GM21381 (cell line): ENCODE results near the gene SLC6A3.

Experiments used
- ATAC-seq: cut with Tn5 transposase; IDR thresholded peaks from one replicate; pipeline ENCODE4 v1.9.1; 2021; ENCODE audit warnings: mild to moderate bottlenecking, moderate library complexity; ENCODE audit not compliant: unreplicated experiment

The SLC6A3 gene

DNA sequence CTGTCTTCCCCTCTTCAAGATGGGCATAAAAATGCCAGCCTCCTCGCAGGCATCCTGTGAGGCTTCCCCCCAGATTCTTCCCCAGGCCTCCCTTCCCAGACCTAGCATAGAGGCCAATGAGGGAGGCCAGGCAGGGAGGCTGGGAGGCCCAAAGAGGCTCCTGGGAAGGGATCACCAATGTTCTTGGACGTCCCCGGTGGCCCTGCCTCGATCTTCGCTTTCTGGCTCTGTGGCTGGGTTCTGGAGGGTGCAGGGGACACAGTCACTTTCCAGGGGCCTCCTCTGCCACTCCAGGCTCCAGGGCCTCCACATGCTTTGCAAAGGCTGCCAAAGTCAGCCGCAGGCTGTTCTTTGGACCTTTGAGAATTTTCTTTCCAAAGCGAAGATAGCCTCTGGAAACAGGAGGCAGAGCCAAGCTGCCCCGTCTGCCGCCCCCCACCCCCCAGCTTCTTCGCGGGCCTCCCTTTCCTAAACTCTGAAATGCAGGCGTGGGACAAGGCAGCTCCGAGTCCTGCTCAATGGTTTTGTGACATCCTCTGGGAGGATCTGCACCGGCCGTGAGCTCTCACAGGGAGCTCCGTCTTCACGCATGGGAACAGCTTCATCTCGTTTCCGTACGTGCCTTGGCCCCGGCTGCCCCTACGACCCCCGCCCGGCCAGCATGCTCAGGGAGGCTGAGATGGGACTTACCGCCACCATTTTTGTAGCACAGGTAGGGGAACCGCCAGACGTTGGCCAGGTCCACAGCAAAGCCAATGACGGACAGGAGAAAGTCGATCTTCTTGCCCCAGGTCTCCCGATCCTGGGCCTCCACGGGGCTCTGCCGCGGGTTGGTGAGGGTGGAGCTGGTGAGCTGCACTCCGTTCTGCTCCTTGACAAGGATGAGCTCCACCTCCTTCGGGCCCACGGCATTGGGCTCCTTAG, 2.8 kb downstream of the SLC6A3 start:
- no peak for ATAC-seq

GRCh38 chr5:1441166-1441865, 3.9 kb downstream of the SLC6A3 start:
- ATAC-seq = no peak

GRCh38 chr5:1440098-1440493, 5.1 kb downstream of the SLC6A3 start:
- ATAC-seq = no peak

GRCh38 chr5:1439388-1440097, 5.7 kb downstream of the SLC6A3 start:
- no peak for ATAC-seq

GRCh38 chr5:1438871-1439270, 6.4 kb downstream of the SLC6A3 start:
- ATAC-seq = no peak

DNA sequence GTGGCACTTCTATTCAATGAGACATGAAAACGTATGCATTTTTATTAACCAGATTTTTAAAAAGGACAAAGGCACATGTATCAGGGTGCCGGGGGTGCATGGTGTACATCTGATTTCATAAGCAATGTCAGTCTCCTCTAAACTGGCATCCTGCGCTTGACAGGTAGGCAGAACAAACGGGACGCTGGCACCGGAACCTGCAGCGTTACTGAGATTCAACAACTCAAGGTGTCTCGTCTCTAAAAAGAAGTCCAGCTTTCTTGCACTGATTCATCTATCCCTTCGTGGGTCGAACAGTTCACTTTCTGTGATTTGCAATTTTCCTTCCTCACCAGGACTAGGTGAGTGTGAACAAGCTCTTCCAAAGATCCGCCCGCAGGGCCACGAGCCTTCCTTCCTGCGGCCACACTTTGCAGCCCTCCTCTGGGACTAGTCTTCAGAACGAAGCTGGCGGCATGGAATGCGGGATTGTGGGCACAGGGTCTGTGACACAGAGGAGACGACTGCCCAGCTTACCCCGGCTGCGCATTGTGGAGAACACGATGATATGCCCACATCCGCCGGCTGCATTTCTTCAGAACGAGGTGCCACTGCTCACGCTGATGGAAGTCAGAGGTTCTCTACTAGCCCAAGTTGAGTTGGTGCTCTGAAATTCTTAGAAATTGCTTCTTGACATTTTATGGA, 7.2 kb downstream of the SLC6A3 start:
- no peak for ATAC-seq

DNA sequence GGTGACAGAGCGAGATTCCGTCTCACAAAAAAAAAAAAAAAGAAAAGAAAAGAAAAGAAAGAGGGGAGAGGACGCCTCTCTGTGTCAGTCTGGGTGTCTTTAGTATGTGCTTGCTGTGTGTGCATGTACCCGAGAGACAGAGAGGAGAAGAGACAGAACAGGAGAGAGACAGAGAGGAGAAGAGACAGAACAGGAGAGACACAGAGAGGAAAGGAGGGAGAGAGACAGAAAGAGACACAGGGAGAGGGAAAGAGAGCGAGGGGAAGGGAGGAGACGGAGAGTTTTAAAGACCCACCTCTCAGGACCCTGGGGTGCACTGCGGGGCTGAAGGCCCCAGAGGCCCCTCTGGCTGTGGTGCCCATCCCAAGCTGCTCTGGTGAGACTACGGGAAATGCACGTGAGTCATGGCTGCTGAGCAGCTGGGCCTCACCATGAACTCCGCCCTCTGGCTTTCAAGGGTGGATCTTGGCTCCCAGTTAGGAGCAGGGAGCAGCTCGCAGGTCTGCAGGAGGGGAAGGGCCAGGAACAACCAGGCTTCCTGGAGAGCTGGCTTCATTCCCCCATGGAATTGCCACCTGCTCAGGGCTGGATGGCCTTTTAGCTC, 7.9 kb downstream of the SLC6A3 start:
- no peak for ATAC-seq

- ATAC-seq = no peak
Observed at GRCh38 chr5:1436681-1437080, 8.6 kb downstream of the SLC6A3 start.

GRCh38 chr5:1436036-1436435, 9.2 kb downstream of the SLC6A3 start:
- ATAC-seq = no peak

GRCh38 chr5:1435369-1435768, 9.9 kb downstream of the SLC6A3 start:
- ATAC-seq = no peak

- no peak for ATAC-seq
Observed at GRCh38 chr5:1432296-1432695, 12.9 kb downstream of the SLC6A3 start.

DNA sequence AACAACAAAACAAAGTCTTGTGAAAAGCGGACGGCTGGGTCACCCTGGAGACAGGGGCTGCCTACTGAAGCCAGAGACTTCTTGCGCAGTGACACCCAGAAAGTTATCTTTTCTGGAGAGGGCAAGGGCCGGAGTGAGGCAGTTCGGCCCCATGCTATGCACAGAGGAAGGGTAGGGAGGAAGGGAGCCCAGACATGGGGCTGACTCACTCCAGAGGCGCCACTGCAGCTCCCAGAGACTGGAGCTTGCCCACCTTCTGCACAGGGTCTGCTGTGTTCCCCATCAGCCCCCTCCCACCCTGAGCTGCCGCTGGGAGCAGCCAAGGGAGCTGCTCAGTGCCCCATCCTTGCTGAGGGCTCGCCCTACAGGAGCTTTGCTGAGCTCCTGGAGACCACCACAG, 13.3 kb downstream of the SLC6A3 start:
- ATAC-seq = no peak

DNA sequence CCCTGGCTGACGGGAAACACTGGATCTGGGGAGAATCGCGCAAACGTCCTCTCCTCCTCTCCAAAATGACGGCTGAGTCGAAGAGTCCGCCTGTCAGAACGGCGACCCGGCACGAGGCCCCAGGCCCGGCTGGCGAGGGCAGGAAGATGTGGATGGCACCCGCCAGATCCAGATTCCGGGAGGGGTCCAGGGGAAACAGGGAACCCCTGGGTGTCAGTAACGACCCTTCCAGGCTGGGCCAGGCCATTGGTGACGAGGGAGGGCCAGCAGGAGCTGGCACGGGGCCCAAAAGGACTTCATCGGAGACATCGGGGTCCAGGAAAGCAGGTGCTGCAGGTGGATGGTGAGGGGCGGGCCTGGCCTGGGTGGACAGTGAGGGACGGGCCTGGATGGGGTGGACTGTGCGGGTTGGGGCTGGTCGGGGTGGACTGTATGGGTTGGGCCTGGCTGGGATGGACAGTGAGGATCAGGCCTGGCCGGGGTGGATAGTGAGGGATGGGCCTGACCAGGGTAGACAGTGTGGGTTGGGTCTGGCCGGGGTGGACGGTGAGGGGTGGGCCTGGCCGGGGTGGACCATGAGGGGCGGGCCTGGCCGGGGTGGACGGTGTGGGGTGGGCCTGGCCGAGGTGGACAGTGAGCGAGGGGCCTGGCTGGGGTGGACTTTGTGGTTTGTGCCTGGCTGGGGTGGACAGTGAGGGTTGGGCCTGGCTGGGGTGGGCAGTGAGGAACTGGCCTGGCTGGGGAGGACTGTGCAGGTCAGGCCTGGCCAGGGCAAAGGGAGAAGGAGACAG, 14.0 kb downstream of the SLC6A3 start:
- ATAC-seq = no peak

DNA sequence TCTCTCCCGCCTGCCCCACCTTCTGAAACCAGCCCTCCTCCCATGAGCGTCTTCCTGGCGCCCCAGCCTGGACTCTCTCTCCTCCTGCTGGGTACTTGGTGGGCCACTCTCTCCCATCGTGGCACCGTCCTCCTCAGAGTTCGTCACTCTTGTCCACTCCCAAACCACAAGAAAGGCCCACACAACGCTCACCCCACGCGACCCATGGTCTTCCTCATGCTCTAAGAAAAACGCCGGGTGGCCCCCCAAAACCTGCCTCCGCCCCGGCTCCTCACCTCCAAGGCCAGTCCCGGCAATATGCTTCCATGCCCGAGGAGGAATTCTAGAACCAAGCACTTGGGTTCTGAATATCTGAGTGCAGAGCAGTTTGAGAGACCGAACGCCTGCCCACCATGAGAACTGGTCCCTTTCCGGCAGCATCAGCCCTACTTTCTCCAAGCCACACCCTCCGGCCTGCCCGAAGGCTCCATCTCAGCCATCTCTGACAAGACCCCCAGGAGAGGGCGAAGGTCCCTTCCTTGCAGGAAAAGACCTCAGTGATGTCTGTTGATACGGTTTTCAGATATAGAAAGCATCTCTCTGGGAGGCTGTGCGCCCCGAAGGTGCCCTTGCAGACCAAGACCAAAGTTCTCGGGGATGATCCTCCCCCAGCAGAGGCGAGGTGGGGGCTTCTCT, 15.0 kb downstream of the SLC6A3 start:
- no peak for ATAC-seq

- ATAC-seq = no peak
Observed at GRCh38 chr5:1429496-1429895, 15.7 kb downstream of the SLC6A3 start.

DNA sequence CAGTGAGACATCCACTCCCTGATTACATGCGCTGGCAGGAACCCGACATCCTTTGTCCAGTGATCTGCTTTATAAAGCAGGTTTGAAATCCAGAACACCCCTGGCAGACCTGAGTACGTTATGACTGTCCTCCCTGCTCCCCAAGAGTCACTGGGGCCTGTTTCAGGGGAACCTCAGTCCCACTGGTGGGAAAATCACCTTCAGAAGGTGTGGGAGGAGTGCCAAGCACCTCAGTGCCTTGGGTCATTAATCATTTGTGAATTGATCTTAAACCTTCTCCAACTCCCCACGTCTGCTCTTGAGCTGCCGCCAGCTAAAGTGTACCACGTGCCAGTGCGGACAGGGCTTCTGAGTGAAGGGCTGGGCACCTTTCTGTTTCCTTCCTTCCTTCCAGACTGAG, 16.2 kb downstream of the SLC6A3 start:
- ATAC-seq = no peak

GRCh38 chr5:1428107-1428506, 17.1 kb downstream of the SLC6A3 start:
- ATAC-seq = no peak

GRCh38 chr5:1424716-1425115, 20.5 kb downstream of the SLC6A3 start:
- no peak for ATAC-seq

GRCh38 chr5:1423901-1424603, 21.2 kb downstream of the SLC6A3 start:
- ATAC-seq = no peak
